ENCODE results near the gene HIVEP3.

The HIVEP3 gene

GRCh38 chr1:41855713-41856112, 63.0 kb downstream of the HIVEP3 start:
- TF ChIP-seq, protein P1, sequence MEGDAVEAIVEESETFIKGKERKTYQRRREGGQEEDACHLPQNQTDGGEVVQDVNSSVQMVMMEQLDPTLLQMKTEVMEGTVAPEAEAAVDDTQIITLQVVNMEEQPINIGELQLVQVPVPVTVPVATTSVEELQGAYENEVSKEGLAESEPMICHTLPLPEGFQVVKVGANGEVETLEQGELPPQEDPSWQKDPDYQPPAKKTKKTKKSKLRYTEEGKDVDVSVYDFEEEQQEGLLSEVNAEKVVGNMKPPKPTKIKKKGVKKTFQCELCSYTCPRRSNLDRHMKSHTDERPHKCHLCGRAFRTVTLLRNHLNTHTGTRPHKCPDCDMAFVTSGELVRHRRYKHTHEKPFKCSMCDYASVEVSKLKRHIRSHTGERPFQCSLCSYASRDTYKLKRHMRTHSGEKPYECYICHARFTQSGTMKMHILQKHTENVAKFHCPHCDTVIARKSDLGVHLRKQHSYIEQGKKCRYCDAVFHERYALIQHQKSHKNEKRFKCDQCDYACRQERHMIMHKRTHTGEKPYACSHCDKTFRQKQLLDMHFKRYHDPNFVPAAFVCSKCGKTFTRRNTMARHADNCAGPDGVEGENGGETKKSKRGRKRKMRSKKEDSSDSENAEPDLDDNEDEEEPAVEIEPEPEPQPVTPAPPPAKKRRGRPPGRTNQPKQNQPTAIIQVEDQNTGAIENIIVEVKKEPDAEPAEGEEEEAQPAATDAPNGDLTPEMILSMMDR (IDR thresholded peaks at IDR 0.05): no peak
- H3K79me2 ChIP-seq: no peaks in the 10 kb centered on the region
- no peaks in the 10 kb centered on the region for H3K27me3 ChIP-seq (ENCODE audit: control insufficient read depth, insufficient read depth, low read length)
- no peaks in the 10 kb centered on the region for H3K36me3 ChIP-seq (ENCODE audit: control insufficient read depth, insufficient read depth, low read length)
- H3K27ac ChIP-seq: no peak overlapping the region
- H3K9ac ChIP-seq: no peak overlapping the region
- H3K4me2 ChIP-seq (ENCODE audit: low read length): no peak overlapping the region
- H3K4me1 ChIP-seq: no peaks in the 10 kb centered on the region
- H3K9me3 ChIP-seq (ENCODE audit: control insufficient read depth, low read length): no peaks in the 10 kb centered on the region
- no peak overlapping the region for H3K4me3 ChIP-seq (ENCODE audit: low read depth, low read length)
- no peak overlapping the region for H2AFZ ChIP-seq

DNA sequence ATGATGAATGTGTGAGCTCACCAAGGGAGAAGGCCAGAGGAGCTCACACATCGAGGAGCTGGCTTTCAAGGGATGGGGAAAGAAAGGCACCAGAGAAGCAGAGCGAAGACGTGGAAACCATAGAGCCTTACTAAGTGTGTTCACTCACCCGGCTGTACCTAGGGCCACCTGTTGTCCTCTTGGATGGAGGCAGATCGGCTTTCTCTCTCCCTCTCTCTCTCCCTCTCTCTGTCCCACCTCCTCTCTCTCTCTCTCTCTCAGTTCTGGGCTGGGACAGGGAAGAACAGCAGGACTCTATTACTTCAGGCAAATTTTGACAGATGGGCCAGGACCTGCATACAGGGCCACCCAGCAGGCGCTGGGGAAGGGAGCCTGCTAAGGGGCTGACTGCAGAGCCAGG, 64.8 kb downstream of the HIVEP3 start:
- Histone ChIP-seq H3K9me3 (ENCODE audit: control insufficient read depth, low read length) (no peaks in the 10 kb centered on the region), H3K79me2 (no peaks in the 10 kb centered on the region), H3K4me2 (ENCODE audit: low read length) (no peak overlapping the region), H3K4me1 (no peaks in the 10 kb centered on the region), H2AFZ (no peak overlapping the region), H3K27me3 (ENCODE audit: control insufficient read depth, insufficient read depth, low read length) (no peaks in the 10 kb centered on the region), H3K4me3 (ENCODE audit: low read depth, low read length) (no peak overlapping the region), H3K9ac (no peak overlapping the region), H3K27ac (no peak overlapping the region), H3K36me3 (ENCODE audit: control insufficient read depth, insufficient read depth, low read length) (no peaks in the 10 kb centered on the region)
- TF ChIP-seq, protein P1 (IDR thresholded peaks at IDR 0.05): no peak

DNA sequence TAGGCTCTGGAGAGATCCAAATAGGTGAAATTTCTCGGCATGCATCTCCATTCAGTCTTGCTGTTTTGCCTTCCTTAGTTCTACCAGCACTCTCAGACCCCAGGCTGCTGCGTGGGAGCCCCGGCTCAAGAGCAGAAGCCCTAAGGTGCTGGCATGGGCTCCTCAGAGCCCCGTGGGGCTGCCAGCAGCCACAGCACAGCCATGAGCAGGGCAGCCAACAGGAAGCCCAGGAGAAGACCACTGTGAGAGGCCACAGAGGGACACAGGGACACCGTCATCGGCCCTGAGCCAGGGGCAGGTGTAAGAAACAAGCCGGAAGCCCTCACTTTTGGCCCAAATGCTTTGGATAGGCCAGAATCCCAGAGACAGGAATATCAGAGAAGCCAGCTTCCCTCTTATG, 66.6 kb downstream of the HIVEP3 start:
- Histone ChIP-seq H3K4me2 (ENCODE audit: low read length) (no peak overlapping the region), H3K4me3 (ENCODE audit: low read depth, low read length) (no peak overlapping the region), H3K4me1 (no peaks in the 10 kb centered on the region), H3K27me3 (ENCODE audit: control insufficient read depth, insufficient read depth, low read length) (no peaks in the 10 kb centered on the region), H3K9ac (no peak overlapping the region), H3K79me2 (no peaks in the 10 kb centered on the region), H2AFZ (no peak overlapping the region), H3K36me3 (ENCODE audit: control insufficient read depth, insufficient read depth, low read length) (no peaks in the 10 kb centered on the region), H3K9me3 (ENCODE audit: control insufficient read depth, low read length) (no peaks in the 10 kb centered on the region), H3K27ac (no peak overlapping the region)
- TF ChIP-seq, protein P1 (IDR thresholded peaks at IDR 0.05): no peak

DNA sequence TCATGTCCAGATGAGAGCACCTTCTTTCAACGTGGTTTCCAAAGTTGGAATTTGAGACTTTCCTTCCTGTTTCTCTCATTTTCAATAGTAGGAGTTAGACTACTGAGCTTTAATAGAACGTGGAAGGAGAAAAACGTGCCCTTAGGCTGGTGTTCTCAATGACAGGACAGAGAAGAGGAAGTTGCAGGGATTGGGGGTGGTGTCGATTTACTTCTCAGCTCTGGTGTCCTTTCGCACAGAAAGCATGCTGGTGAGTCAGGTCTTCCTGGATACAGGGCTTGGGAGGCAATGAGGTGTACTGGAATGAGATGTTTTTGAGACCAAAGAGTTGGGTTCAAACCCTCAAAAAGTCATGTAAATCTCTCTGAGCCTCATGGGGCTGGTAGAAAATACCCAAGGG, 67.1 kb downstream of the HIVEP3 start:
- TF ChIP-seq, protein P1 (IDR thresholded peaks at IDR 0.05): no peak
- no peak overlapping the region for H3K27ac ChIP-seq

DNA sequence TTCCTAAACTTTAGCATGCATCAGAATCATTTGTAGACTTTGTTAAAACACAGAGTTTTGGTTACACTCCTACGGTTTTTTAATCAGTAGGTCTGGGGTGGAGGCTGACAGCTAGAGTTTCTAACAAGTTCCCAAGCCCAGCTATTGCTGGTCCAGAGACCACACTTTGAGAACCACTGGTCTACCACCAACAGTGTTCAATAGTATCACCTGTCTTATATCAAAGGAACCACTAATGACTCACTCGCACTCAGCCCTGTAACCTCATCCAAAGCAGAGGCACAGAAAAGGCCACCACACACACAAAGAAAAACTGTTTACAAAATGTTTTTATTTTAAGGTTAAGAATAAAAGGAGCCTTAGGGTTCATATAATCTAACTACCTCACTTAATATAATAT, 68.7 kb downstream of the HIVEP3 start:
- Histone ChIP-seq H3K27ac (no peak overlapping the region), H3K9ac (no peak overlapping the region), H3K27me3 (ENCODE audit: control insufficient read depth, insufficient read depth, low read length) (no peaks in the 10 kb centered on the region), H3K4me1 (no peaks in the 10 kb centered on the region), H3K4me3 (ENCODE audit: low read depth, low read length) (no peak overlapping the region), H2AFZ (no peak overlapping the region), H3K9me3 (ENCODE audit: control insufficient read depth, low read length) (no peaks in the 10 kb centered on the region), H3K4me2 (ENCODE audit: low read length) (no peak overlapping the region), H3K36me3 (ENCODE audit: control insufficient read depth, insufficient read depth, low read length) (no peaks in the 10 kb centered on the region), H3K79me2 (no peaks in the 10 kb centered on the region)
- TF ChIP-seq, protein P1 (IDR thresholded peaks at IDR 0.05): no peak

More for the DNA sequence above, 67.1 kb downstream of the HIVEP3 start:
- H3K79me2 ChIP-seq: no peaks in the 10 kb centered on the region
- no peaks in the 10 kb centered on the region for H3K9me3 ChIP-seq (ENCODE audit: control insufficient read depth, low read length)
- H3K9ac ChIP-seq: no peak overlapping the region
- H3K4me3 ChIP-seq (ENCODE audit: low read depth, low read length): no peak overlapping the region
- H3K4me2 ChIP-seq (ENCODE audit: low read length): no peak overlapping the region
- H3K4me1 ChIP-seq: no peaks in the 10 kb centered on the region
- no peaks in the 10 kb centered on the region for H3K27me3 ChIP-seq (ENCODE audit: control insufficient read depth, insufficient read depth, low read length)
- H3K36me3 ChIP-seq (ENCODE audit: control insufficient read depth, insufficient read depth, low read length): no peaks in the 10 kb centered on the region
- no peak overlapping the region for H2AFZ ChIP-seq

Measured in parathyroid adenoma (tissue), 2 donors.